ENCODE measurements around the gene AK5. TPM values are rescaled to one million over a fixed set of nuclear protein-coding genes. Genes with fewer than 3 reads are reported as not detected.

The AK5 gene
- total and polyA plus RNA-seq, 2 experiments from 2014 or later: 8.8 to 12.2 TPM

GRCh38 chr1:77267035-77267434 lies 14.8 kb upstream of the AK5 start:
- H3K36me3 Mint-ChIP-seq (ENCODE audit: low read depth): no peaks in the 10 kb centered on the region
- H3K79me2 ChIP-seq (replicated peaks; ENCODE audit: insufficient read depth): no peaks in the 10 kb centered on the region
- no peak overlapping the region for H3K4me3 Mint-ChIP-seq
- no peak overlapping the region for H3K27ac ChIP-seq (ENCODE audit: low read depth)
- TF ChIP-seq STAT1 (IDR thresholded peaks at IDR 0.05; ENCODE audit: unreplicated experiment): no peak
- H3K4me3 ChIP-seq: no peak overlapping the region
- peaks cover 4% of the 10 kb centered on the region for H3K4me1 ChIP-seq (ENCODE audit: insufficient read depth)
- no peak overlapping the region for H3K4me2 ChIP-seq
- H3K9me2 ChIP-seq (ENCODE audit: insufficient read depth): no peaks in the 10 kb centered on the region
- H2AFZ ChIP-seq: no peak overlapping the region
- ATAC-seq (no peak), DNase-seq (ENCODE audit: low spot score) (no peak)
- H3K27ac Mint-ChIP-seq: no peak overlapping the region
- peaks cover 13% of the 10 kb centered on the region for H3K27me3 Mint-ChIP-seq (ENCODE audit: insufficient read depth, low read depth, poor library complexity)
- H3K9me3 Mint-ChIP-seq: no peaks in the 10 kb centered on the region
- no peaks in the 10 kb centered on the region for H4K20me1 ChIP-seq (replicated peaks; ENCODE audit: insufficient read depth)
- H3K4me1 Mint-ChIP-seq: peaks cover 10% of the 10 kb centered on the region
- peaks cover 11% of the 10 kb centered on the region; the same call in 1 of the 2 replicates for H3K27me3 ChIP-seq (ENCODE audit: insufficient read depth)
- H3K36me3 ChIP-seq (ENCODE audit: insufficient read depth): no peaks in the 10 kb centered on the region
- no peaks in the 10 kb centered on the region for H3F3A ChIP-seq (replicated peaks; ENCODE audit: low read depth)

- H3K9me2 ChIP-seq (ENCODE audit: insufficient read depth): no peaks in the 10 kb centered on the region
- no peaks in the 10 kb centered on the region for H4K20me1 ChIP-seq (replicated peaks; ENCODE audit: insufficient read depth)
- H3K4me2 ChIP-seq: no peak overlapping the region
- TF ChIP-seq STAT1 (IDR thresholded peaks at IDR 0.05; ENCODE audit: unreplicated experiment): no peak
- TF ChIP-seq REST (IDR thresholded peaks at IDR 0.05; ENCODE audit: unreplicated experiment): no peak
- TF ChIP-seq EZH2phosphoT487 (IDR thresholded peaks at IDR 0.05; ENCODE audit: unreplicated experiment): no peak
- TF ChIP-seq NANOG (IDR thresholded peaks at IDR 0.05; ENCODE audit: borderline replicate concordance): no peak
- no peak for TF ChIP-seq POLR2AphosphoS5 (IDR thresholded peaks at IDR 0.05; ENCODE audit: low read depth)
- TF ChIP-seq ZNF462 (CRISPR knock-in tag; IDR thresholded peaks at IDR 0.05): no peak
- no peak for TF ChIP-seq ZNF114 (CRISPR knock-in tag; IDR thresholded peaks at IDR 0.05)
- no peak for TF ChIP-seq JUNB (IDR thresholded peaks at IDR 0.05; ENCODE audit: unreplicated experiment)
- no peak for TF ChIP-seq ETS1 (IDR thresholded peaks at IDR 0.05)
- Mint-ChIP-seq H3K36me3 (ENCODE audit: low read depth) (no peaks in the 10 kb centered on the region), H3K9me3 (no peaks in the 10 kb centered on the region), H3K4me1 (peaks cover 3% of the 10 kb centered on the region; the same call in 1 of the 3 replicates), H3K4me3 (no peak overlapping the region), H3K27me3 (ENCODE audit: insufficient read depth, low read depth, poor library complexity) (no peaks in the 10 kb centered on the region), H3K27ac (no peak overlapping the region)
- DNase-seq (ENCODE audit: low spot score): no peak
- peaks cover 8% of the 10 kb centered on the region for H3K4me1 ChIP-seq (ENCODE audit: insufficient read depth)
- no peak overlapping the region for H3K4me3 ChIP-seq
- H3K36me3 ChIP-seq (ENCODE audit: insufficient read depth): no peaks in the 10 kb centered on the region
- no peaks in the 10 kb centered on the region for H3K27me3 ChIP-seq (ENCODE audit: insufficient read depth)
- H3K27ac ChIP-seq (ENCODE audit: low read depth): no peak overlapping the region
- H2AFZ ChIP-seq: no peak overlapping the region
- H3F3A ChIP-seq (replicated peaks; ENCODE audit: low read depth): no peaks in the 10 kb centered on the region
- no peak for ATAC-seq
- H3K79me2 ChIP-seq (replicated peaks; ENCODE audit: insufficient read depth): no peaks in the 10 kb centered on the region
Observed at GRCh38 chr1:77271852-77272580, 9.8 kb upstream of the AK5 start.

All from GM23338 (cell line).